Measurements from ENCODE around the gene LTA4H. TPM values are rescaled to one million over a fixed set of nuclear protein-coding genes. Genes with fewer than 3 reads are reported as not detected.

Gene LTA4H
- total and polyA plus RNA-seq, 10 of the 15 experiments (the other 5 are each of a cell fraction or from before 2014, with no cell fraction given) = 43.9 to 106 (median 47.3) TPM

DNA sequence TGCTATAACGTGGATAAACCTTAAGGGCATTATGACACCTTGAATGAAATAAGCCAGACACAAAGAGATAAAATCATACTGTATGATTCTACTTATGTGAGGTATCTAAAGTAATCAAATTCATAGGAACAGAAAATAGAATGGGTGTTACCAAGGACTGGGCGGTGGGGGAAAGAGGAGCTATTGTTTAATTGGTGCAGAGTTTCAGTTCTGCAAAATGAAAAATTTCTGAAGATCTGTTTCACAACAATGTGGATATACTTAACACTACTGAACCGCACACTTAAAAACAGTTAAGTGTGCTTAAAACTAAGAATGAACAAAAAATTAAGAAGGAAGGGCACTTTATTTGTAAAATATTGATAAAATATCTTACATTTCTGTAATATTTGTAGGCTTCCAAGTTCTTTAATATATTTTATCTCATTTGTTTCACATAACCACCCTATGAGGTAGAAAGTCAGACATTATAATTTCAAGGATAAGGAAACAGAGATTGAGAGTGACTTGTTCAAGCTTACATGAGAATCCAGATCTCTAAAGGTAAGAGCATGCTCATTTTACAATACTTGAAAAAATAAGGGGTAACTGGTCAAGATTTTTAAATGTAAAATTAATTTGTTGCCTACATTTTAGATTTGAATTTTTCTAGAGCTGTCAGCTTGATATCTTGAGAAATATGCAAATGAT, 14.9 kb downstream of the LTA4H start:
- POLR2A ChIA-PET = interaction anchor here (1.1 to 1.9 kb wide), 3 partner anchors 11 to 15 kb away, joined by 5 to 6 read pairs (median 5); partner anchors contain the start of gene LTA4H
- peak; percentile 90 for FAIRE-seq
- no peak for TF ChIP-seq KAT2A (conservative IDR thresholded peaks at IDR 0.05; ENCODE audit: control insufficient read depth, low read depth, low read length)
- TF ChIP-seq, protein P1, sequence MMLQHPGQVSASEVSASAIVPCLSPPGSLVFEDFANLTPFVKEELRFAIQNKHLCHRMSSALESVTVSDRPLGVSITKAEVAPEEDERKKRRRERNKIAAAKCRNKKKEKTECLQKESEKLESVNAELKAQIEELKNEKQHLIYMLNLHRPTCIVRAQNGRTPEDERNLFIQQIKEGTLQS (IDR thresholded peaks at IDR 0.05; ENCODE audit: borderline replicate concordance, extremely low read depth, low read depth, low read length) = no peak
- TF ChIP-seq LARP7 (IDR thresholded peaks at IDR 0.05) = no peak
- peak in 1 of 2 experiments; percentile 56; a peak in 2 of 4 replicates for TF ChIP-seq IKZF2 (IDR thresholded peaks at IDR 0.05)
- peak; percentile 44; the same call in 1 of the 2 replicates for TF ChIP-seq BACH1 (IDR thresholded peaks at IDR 0.05; ENCODE audit: borderline replicate concordance)
- TF ChIP-seq, protein P2, sequence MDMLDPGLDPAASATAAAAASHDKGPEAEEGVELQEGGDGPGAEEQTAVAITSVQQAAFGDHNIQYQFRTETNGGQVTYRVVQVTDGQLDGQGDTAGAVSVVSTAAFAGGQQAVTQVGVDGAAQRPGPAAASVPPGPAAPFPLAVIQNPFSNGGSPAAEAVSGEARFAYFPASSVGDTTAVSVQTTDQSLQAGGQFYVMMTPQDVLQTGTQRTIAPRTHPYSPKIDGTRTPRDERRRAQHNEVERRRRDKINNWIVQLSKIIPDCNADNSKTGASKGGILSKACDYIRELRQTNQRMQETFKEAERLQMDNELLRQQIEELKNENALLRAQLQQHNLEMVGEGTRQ (IDR thresholded peaks at IDR 0.05; ENCODE audit: borderline replicate concordance, low read depth, low read length) = no peak
- TF ChIP-seq, protein P3, sequence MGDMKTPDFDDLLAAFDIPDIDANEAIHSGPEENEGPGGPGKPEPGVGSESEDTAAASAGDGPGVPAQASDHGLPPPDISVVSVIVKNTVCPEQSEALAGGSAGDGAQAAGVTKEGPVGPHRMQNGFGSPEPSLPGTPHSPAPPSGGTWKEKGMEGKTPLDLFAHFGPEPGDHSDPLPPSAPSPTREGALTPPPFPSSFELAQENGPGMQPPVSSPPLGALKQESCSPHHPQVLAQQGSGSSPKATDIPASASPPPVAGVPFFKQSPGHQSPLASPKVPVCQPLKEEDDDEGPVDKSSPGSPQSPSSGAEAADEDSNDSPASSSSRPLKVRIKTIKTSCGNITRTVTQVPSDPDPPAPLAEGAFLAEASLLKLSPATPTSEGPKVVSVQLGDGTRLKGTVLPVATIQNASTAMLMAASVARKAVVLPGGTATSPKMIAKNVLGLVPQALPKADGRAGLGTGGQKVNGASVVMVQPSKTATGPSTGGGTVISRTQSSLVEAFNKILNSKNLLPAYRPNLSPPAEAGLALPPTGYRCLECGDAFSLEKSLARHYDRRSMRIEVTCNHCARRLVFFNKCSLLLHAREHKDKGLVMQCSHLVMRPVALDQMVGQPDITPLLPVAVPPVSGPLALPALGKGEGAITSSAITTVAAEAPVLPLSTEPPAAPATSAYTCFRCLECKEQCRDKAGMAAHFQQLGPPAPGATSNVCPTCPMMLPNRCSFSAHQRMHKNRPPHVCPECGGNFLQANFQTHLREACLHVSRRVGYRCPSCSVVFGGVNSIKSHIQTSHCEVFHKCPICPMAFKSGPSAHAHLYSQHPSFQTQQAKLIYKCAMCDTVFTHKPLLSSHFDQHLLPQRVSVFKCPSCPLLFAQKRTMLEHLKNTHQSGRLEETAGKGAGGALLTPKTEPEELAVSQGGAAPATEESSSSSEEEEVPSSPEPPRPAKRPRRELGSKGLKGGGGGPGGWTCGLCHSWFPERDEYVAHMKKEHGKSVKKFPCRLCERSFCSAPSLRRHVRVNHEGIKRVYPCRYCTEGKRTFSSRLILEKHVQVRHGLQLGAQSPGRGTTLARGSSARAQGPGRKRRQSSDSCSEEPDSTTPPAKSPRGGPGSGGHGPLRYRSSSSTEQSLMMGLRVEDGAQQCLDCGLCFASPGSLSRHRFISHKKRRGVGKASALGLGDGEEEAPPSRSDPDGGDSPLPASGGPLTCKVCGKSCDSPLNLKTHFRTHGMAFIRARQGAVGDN (IDR thresholded peaks at IDR 0.05) = no peak
- TF ChIP-seq RUNX3 (IDR thresholded peaks at IDR 0.05; ENCODE audit: low read length) = peak; percentile 44
- 0 out of 2 replicates have a peak, but pooled peaks have one; percentile 15 for TF ChIP-seq ZNF24 (IDR thresholded peaks at IDR 0.05)
- TF ChIP-seq SP1 (IDR thresholded peaks at IDR 0.05; ENCODE audit: low read depth, low read length) = no peak
- peak; percentile 63 for TF ChIP-seq ATF7 (IDR thresholded peaks at IDR 0.05; ENCODE audit: low read depth)
- no peak for TF ChIP-seq STAT3 (IDR thresholded peaks at IDR 0.05; ENCODE audit: low read depth, low read length)
- no peak for TF ChIP-seq ZSCAN29 (IDR thresholded peaks at IDR 0.05)
- no peak for TF ChIP-seq POLR2AphosphoS2 (IDR thresholded peaks at IDR 0.05; ENCODE audit: low read depth, low read length)
- TF ChIP-seq MTA2 (IDR thresholded peaks at IDR 0.05; ENCODE audit: low read depth) = peak; percentile 95
- peak in 1 of 2 experiments; percentile 91; a peak in 2 of 4 replicates for TF ChIP-seq EP300 (IDR thresholded peaks at IDR 0.05; ENCODE audit: borderline replicate concordance in 1 of 2, control insufficient read depth in 1 of 2, low read depth in 2 of 2, low read length in 2 of 2)
- TF ChIP-seq BCL11A (IDR thresholded peaks at IDR 0.05; ENCODE audit: low read depth, low read length) = peak; percentile 73; the same call in 1 of the 2 replicates
- peak; percentile 89 for TF ChIP-seq DPF2 (IDR thresholded peaks at IDR 0.05)

More for the DNA sequence above, 14.9 kb downstream of the LTA4H start:
- H3K4me3 ChIP-seq = no peak overlapping the region
- peak overlapping the region; percentile 72 for H3K4me2 ChIP-seq (ENCODE audit: control insufficient read depth, insufficient read depth)
- H3K9ac ChIP-seq (ENCODE audit: control insufficient read depth, insufficient read depth, low read length) = no peak overlapping the region
- peaks cover 15% of the 10 kb centered on the region for H3K4me1 ChIP-seq (ENCODE audit: control insufficient read depth, insufficient read depth, low read length)
- H3K9me3 ChIP-seq (replicated peaks; ENCODE audit: control insufficient read depth, insufficient read depth, low read length) = no peaks in the 10 kb centered on the region
- in situ Hi-C loops (cut with MboI) (no loop called here), intact Hi-C loops (cut with micrococcal nuclease; ENCODE audit: unreplicated experiment) (loop anchor here (2.0 kb wide), 1 partner anchor 14 kb away; the partner anchor contains the start of gene LTA4H)
- CTCF ChIA-PET = interaction anchor here (0.7 to 3.1 kb wide), 13 partner anchors 11 to 470 kb away, joined by 3 to 16 read pairs (median 3); partner anchors contain the start of genes CFAP54 and LTA4H
- WGBS (ENCODE audit: insufficient coverage, insufficient replicate concordance, low lambda C conversion rate, missing lambda C conversion rate) = 16% methylated on average over 3 of the region's 3 CpGs
- ATAC-seq (peak; percentile 100), DNase-seq (ENCODE audit: low read depth, low spot score) (peak; percentile 19)
- H2AFZ ChIP-seq (ENCODE audit: control insufficient read depth, low read depth, low read length) = no peak overlapping the region
- no peaks in the 10 kb centered on the region for H4K20me1 ChIP-seq (ENCODE audit: control insufficient read depth, insufficient read depth)
- peaks cover 0 to 3% of the 10 kb centered on the region in 2 experiments; a peak in 2 of 4 replicates for H3K36me3 ChIP-seq (ENCODE audit: control insufficient read depth in 2 of 2, insufficient read depth in 2 of 2, low read length in 1 of 2)
- H3K27me3 ChIP-seq (replicated peaks in 1 of 2; ENCODE audit: control insufficient read depth in 2 of 2, insufficient read depth in 2 of 2, low read length in 1 of 2) = no peaks in the 10 kb centered on the region
- no TSS peak for BruUV-seq (replicated peaks)
- RAD21 ChIA-PET (ENCODE audit: unreplicated experiment) = interaction anchor here (1.0 to 2.4 kb wide), 8 partner anchors 10 to 378 kb away, joined by 3 to 7 read pairs (median 4); partner anchors contain the start of genes CCDC38 and LTA4H
- no peaks in the 10 kb centered on the region for H3K79me2 ChIP-seq (ENCODE audit: control insufficient read depth, insufficient read depth, low read length)
- H3K27ac ChIP-seq (ENCODE audit: control insufficient read depth, insufficient read depth) = peak overlapping the region; percentile 46; the same call in 1 of the 2 replicates
- SMC1A ChIA-PET (ENCODE audit: uncharacterized antibody, unreplicated experiment) = interaction anchor here (0.6 to 3.2 kb wide), 11 partner anchors 11 to 496 kb away, joined by 3 to 28 read pairs (median 4); partner anchors contain the start of gene LTA4H

All from GM12878 (cell line).